ENCODE results near the gene TUG1. TPM values are rescaled to one million over a fixed set of nuclear protein-coding genes. Genes with fewer than 3 reads are reported as not detected.

TUG1 gene
- total and polyA plus RNA-seq, 2 of the 4 experiments (the other 2 are of a cell fraction) = 60.6 to 68.8 TPM

DNA sequence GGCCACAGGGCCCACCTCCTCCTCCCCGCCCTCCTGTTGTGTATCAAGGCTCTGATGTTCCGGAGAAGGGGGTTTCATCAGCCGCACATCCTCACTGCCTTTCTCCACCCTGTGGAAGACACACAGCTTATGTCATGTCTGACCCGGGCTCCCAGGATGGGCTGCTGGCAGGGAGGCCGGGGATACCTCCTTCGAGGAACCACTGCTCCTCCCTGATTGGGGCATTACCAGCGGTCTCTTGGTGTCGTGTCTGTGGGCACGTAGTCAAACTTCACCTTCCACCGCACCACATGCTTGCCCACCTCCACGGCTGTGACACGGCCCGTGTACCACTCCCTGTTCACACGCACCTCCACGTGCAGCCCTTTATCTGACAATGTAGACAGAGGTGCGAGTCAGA is 36.4 kb upstream of the TUG1 start:
- no peaks in the 10 kb centered on the region for H3K27me3 ChIP-seq (ENCODE audit: control insufficient read depth, insufficient read depth, low read length)
- intact Hi-C loops (cut with micrococcal nuclease) (no loop called here), dilution Hi-C loops (cut with HindIII; ENCODE audit: low sequenced_read_pairs, unreplicated experiment) (no loop called here), in situ Hi-C loops (cut with MboI; ENCODE audit: low sequenced_read_pairs) (no loop called here)
- H2BK15ac ChIP-seq (ENCODE audit: low read depth, low read length) = no peak overlapping the region
- H2BK20ac ChIP-seq (ENCODE audit: low read depth, low read length) = no peak overlapping the region
- ATAC-seq (ENCODE audit: low read depth) (no peak), DNase-seq (no peak)
- H2AK9ac ChIP-seq (replicated peaks; ENCODE audit: low read depth, low read length, poor library complexity) = no peak overlapping the region
- H4K5ac ChIP-seq (ENCODE audit: low read depth, low read length) = no peak overlapping the region
- no peak overlapping the region for H3K4ac ChIP-seq (ENCODE audit: low read depth, low read length)
- TF ChIP-seq, protein P1, sequence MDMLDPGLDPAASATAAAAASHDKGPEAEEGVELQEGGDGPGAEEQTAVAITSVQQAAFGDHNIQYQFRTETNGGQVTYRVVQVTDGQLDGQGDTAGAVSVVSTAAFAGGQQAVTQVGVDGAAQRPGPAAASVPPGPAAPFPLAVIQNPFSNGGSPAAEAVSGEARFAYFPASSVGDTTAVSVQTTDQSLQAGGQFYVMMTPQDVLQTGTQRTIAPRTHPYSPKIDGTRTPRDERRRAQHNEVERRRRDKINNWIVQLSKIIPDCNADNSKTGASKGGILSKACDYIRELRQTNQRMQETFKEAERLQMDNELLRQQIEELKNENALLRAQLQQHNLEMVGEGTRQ (IDR thresholded peaks at IDR 0.05; ENCODE audit: low read depth, low read length) = no peak
- TF ChIP-seq FOS (IDR thresholded peaks at IDR 0.05; ENCODE audit: low read depth, low read length) (no peak), MAFK (IDR thresholded peaks at IDR 0.05; ENCODE audit: low read depth, low read length) (no peak), CEBPB (IDR thresholded peaks at IDR 0.05; ENCODE audit: low read depth, low read length) (no peak), RCOR1 (IDR thresholded peaks at IDR 0.05; ENCODE audit: insufficient replicate concordance, low read length) (no peak), BHLHE40 (IDR thresholded peaks at IDR 0.05; ENCODE audit: low read depth, low read length) (no peak), POLR2A (IDR thresholded peaks at IDR 0.05; ENCODE audit: low read depth, low read length) (no peak), RAD21 (IDR thresholded peaks at IDR 0.05; ENCODE audit: low read length) (no peak)
- peaks cover 82% of the 10 kb centered on the region for H3K36me3 ChIP-seq (ENCODE audit: control insufficient read depth, insufficient read depth, low read length)
- H2BK120ac ChIP-seq (ENCODE audit: low read depth, low read length) = no peak overlapping the region
- H2AK5ac ChIP-seq (ENCODE audit: low read depth, low read length) = no peak overlapping the region
- POLR2A ChIA-PET (ENCODE audit: unreplicated experiment) = no interaction called here
- no peak overlapping the region for H3K4me3 ChIP-seq (ENCODE audit: insufficient read depth, low read depth, low read length)
- H3K23ac ChIP-seq (ENCODE audit: low read depth, low read length) = no peak overlapping the region
- no peak overlapping the region for H3K18ac ChIP-seq (ENCODE audit: low read depth, low read length)
- H2BK5ac ChIP-seq (ENCODE audit: low read depth, low read length, poor library complexity, severe bottlenecking) = no peak overlapping the region
- no peak overlapping the region for H3K27ac ChIP-seq (ENCODE audit: insufficient read depth, low read length)
- H3K56ac ChIP-seq (ENCODE audit: extremely low read depth, insufficient read depth, low read length) = no peak overlapping the region
- no peak overlapping the region for H3K9ac ChIP-seq (ENCODE audit: low read depth, low read length)
- WGBS, 2 experiments (ENCODE audit: extremely low coverage in 2 of 2, insufficient read length in 1 of 2) = 100% methylated on average over 4 of the region's 16 CpGs; no CpG with 5 or more reads in 1 of the 2 experiments
- no peaks in the 10 kb centered on the region for H3K9me1 ChIP-seq (ENCODE audit: insufficient read depth, low read length)
- no peaks in the 10 kb centered on the region for H3K4me1 ChIP-seq (ENCODE audit: control insufficient read depth, insufficient read depth, low read length)
- no peak overlapping the region for H3K14ac ChIP-seq (replicated peaks; ENCODE audit: low read depth, low read length)
- peaks cover 5% of the 10 kb centered on the region; the same call in 1 of the 2 replicates for H4K20me1 ChIP-seq (ENCODE audit: insufficient read depth, low read length)
- no TSS peak for BruUV-seq (replicated peaks)
- H4K8ac ChIP-seq (ENCODE audit: low read depth in 2 of 2, low read length in 2 of 2) = no peak overlapping the region
- no peaks in the 10 kb centered on the region for H3K9me3 ChIP-seq (ENCODE audit: control insufficient read depth, insufficient read depth, low read length)
- H2AFZ ChIP-seq (replicated peaks; ENCODE audit: low read length, poor library complexity) = no peak overlapping the region
- peaks cover 0 to 8% of the 10 kb centered on the region in 2 experiments; a peak in 3 of 4 replicates for H3K79me1 ChIP-seq (ENCODE audit: low read depth in 1 of 2, low read length in 2 of 2)
- no peak overlapping the region for H3K4me2 ChIP-seq (ENCODE audit: low read depth, low read length)
- CTCF ChIA-PET = no interaction called here
- no peak overlapping the region for H4K91ac ChIP-seq (ENCODE audit: insufficient read depth, low read depth, low read length)

Data from IMR-90 (cell line).